ENCODE measurements around the gene QRICH2.
"Not testable (repeated sequence)": the region's sequence is repeated elsewhere in the genome, so short reads cannot be mapped to it uniquely, and the experiment has no call there.

QRICH2 gene

GRCh38 chr17:76247304-76247703 lies 60.8 kb downstream of the QRICH2 start:
- DNase-seq (ENCODE audit: low read depth): no peak

DNA sequence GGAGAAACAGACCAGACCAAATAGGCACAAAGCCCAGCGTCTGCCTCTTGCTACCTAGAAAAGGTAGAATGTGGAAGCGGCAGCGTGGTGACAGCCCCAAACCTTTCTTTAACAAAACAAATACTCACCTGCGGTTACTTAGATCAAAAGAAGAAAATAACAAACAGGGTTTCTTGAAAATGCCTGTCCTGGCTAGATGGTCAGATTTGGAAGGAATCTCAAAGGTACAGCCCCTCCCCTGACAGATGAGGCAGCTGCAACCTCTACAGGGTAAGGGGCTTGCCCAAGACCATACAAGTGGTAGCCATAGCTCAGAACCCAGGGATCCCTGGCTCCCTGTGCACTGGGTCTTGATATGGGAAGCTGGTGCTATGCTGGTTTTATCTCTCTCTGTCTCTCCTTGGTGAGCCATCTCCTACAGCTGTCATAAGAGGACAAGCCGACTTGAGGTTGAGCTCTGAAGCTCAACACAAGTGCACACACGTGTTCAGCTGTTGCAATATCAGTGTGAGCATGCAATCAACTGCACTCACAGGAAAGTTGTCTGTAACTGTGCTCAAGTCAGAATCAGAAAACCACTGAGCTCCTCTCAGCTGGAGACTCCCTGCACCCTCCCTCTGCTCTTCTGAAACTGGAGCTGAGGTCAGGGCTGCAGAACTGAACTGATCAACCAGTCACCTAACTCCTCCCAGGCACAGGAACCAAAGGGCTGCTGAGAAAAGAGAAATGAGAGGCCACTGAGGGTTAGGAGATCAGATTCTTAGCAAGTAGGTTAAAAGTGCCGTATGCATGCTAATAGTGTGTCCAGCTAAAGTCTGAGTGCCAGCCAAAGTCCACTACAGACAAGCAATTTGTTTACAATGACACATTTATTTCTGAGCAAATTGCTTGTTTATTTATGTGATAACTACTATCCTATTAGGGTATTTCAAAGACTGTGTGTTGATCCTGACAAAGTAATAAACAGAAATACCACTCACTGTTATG lies 61.7 kb downstream of the QRICH2 start:
- DNase-seq (ENCODE audit: low read depth): no peak

DNA sequence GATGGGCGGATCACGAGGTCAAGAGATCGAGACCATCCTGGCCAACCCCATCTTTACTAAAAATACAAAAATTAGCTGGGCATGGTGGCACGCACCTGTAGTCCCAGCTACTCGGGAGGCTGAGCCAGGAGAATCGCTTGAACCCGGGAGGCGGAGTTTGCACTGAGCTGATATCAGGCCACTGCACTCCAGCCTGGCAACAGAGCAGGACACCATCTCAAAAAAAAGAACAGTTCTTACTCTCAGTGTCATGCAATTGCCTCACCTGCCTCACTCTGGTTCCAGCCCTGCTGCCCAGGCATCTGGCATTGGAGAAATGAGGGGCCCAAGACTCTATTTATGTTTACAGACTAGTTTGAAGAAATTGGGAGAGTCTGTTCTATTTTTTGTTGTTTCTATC lies 63.4 kb downstream of the QRICH2 start:
- not testable (repeated sequence) for DNase-seq (ENCODE audit: low read depth)

DNA sequence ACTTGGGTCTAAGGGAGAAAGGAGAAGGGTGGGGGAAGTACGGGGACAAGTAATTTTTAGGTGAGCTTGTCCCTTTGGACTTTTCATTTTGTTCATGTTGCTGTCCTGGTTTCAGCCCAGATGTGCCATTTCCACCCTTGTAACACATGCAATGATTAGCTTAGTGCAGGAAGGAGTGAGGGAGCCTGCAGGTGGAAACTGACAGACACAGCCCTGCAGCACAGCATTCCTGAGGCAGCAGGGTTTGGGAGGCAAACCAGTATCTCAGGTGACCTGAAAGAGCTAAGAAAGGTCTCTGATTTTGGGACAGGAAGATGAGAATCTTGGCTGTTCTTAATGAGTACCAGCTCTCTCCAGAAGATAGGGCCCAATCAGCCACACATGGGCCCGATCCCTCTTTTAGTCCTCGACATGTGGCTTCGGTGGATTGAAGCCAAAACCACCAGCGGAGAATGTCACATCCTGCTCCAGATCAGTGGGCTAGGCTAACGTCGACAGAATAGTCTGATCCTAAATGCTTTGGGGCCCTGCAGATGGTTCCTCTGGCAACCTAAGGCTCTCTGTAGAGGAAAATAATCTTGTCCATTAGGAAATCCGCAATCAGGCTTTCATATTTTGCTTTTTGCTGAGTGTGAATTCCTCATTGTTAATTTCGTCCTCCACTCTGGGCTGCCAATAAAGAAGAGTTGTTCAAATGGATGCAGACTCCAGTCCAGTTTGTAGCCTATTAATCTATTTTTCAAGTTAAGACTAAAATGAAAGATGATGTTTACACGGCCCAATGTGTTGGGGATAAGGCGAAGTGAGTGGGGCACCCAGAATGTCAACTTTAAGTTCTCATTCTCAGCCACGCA lies 64.0 kb downstream of the QRICH2 start:
- DNase-seq (ENCODE audit: low read depth): no peak

- no peak for DNase-seq (ENCODE audit: low read depth)
Measured at GRCh38 chr17:76241691-76242255, 66.3 kb downstream of the QRICH2 start.

- DNase-seq (ENCODE audit: low read depth): no peak
Measured at GRCh38 chr17:76241204-76241538, 66.9 kb downstream of the QRICH2 start.

DNA sequence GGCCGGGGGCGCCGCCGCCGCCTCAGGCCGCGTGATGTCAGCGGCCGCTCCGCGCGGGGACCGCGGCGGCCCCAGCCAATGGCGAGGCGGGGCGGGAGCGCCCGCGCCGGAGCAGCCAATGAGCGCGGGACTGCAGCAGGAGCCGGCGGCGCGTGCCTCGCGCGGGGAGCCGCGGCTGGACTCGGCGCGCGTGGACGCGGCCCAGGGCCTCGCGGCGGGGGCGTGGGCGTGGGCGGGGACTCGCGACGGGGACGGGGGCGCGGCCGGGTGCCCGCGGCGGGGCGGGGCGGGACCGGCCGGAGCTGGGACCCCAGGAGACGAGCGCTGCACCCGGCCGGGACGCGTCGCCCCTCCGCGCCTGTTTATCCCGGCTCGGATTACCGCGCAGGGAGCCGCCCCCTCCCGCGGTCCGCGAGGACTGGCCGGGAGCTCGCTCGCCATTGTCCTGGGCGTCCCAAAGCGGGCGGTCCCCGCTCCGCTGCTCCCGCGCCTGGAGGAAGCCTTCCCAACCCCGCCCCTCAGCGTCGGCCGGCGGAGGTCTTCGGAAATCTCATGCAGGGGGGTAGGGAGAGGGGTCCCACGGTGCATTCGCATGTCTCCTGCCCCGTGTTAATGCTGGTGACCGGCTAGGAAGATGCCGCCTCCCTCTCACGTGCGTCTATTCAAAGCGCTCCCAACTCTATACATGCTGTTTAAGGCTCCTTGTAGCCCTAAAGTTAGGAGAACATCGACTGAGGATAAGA lies 67.4 kb downstream of the QRICH2 start, which contains the start of gene RNF157:
Gene RNF157, minus strand, starts transcription at position 33 of the 743 bp plus-strand sequence. CDS start 253 bp downstream, outside the sequence.
- DNase-seq (ENCODE audit: low read depth): peak; percentile 56

DNA sequence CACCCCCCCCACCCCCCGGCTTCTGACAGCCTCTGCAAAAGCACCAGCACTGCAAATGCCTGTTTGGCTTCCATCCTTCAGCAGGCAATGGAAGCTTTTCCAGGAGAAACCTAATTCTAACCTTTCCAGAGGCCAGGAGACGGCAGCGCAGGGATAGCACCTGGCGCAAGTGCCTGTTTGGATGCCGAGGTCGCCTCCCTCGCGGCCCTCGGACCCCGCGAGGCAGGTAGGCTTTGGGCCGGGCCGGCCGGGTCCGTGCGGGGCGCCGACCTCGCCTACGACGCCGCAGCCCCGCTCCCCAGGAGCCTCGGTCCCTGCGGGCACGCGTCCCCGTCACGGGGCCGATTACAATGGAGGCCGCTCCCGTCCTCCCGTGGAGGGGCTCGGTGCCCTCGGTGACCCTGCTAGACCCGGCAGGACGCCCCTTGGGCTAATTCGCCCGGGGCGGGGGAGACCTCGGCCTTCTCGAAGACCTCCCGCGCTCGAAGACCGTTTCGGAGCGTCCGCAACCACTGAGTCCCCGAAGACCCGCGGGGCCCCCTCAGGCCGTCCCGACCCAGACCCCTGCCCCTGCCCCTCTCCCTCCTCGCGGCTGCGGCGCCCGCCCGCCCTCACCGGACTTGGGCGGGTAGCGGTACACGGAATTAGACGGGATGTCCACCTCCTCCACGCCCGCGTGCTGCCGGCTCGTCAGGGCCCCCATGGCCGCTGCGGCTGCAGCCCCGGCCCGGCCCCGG lies 68.4 kb downstream of the QRICH2 start:
- no peak for DNase-seq (ENCODE audit: low read depth)

DNA sequence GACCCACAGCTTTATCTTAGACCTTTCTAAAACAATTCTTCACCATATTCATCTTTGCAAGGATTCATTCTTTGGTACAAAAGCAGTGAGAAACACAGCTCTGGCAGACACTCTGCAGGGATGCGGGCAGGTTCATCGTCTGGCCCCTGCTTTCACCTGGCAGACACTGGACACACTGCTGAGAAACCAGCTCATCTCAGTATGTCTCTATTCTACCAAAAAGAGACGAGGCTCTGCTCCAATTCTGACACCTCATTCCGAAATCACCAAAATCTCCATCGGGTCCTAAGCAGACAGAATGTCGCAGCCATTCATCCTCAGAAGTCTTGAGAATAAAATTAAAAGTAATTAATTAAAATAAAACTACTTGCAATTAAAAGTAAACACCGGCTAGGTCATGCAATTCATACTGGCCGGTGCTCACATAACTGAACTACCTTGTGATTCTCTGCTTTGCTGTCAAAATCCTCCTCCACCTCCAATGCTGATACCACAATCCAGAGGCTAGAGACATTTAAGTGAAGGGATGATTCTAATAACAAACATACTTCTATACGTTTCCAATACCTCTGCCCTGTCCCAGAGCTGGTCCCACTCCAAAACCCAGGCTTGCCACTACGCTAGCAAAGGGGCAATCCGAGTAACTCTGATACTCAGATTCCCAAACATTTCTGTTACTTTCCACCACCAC lies 69.1 kb downstream of the QRICH2 start:
- no peak for DNase-seq (ENCODE audit: low read depth)

GRCh38 chr17:76237859-76238313 lies 70.2 kb downstream of the QRICH2 start:
- no peak for DNase-seq (ENCODE audit: low read depth)

GRCh38 chr17:76236603-76237002 lies 71.5 kb downstream of the QRICH2 start:
- DNase-seq (ENCODE audit: low read depth): no peak

GRCh38 chr17:76235883-76236282 lies 72.2 kb downstream of the QRICH2 start:
- no peak for DNase-seq (ENCODE audit: low read depth)

- DNase-seq (ENCODE audit: low read depth): no peak
Measured at GRCh38 chr17:76234354-76234679, 73.8 kb downstream of the QRICH2 start.

DNA sequence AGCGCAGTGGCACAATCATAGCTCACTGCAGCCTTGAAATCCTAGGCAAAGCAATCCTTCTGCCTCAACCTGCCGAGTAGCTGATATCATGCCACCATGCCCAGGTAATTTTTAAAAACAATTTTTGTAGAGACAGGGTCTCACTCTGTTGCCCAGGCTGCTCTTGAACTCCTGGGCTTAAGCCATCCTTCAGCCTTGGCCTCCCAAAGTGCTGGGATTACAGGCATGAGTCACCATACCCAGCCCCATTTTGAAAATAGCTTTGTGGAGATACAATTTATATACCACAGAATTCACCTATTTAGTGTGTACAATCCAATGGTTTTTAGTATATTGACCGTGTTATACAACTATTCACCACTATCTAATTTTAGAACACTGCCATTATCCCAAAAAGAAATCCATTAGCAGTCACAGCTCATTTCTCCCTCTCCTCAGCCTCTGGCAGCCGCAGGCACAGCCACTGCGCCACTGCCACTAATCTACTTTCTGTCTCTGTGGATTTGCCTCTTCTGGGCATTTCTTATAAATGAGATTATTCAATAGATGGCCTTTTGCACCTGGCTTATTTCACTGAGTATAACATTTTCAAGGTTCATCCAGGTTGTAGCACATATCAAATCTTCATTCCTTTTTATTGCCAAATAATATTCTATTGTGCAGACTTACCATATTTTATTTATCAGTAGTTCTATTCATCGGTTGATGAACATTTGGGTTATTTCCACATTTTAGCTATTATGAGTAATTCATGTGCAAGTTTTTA lies 74.3 kb downstream of the QRICH2 start:
- DNase-seq (ENCODE audit: low read depth): no peak

DNA sequence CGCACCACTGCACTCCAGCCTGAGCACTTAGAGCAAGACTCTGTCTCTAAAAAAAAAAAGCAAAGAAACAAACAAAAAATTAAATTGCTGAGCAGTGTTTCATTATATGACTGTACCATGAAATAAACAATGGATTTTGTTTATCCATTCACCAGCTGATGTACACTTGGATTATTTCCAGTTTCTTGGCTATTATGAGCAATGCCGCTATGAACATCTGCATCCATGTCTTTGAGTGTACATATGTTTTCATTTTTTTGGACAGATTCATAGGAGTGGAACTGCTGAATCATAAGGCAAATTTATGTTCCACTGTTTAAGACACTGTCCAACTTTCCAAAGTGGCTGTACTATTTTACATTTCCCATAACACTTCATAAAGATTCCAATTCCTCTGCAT lies 75.7 kb downstream of the QRICH2 start:
- DNase-seq (ENCODE audit: low read depth): no peak

GRCh38 chr17:76226749-76227148 lies 81.3 kb downstream of the QRICH2 start:
- DNase-seq (ENCODE audit: low read depth): not testable (repeated sequence)

DNA sequence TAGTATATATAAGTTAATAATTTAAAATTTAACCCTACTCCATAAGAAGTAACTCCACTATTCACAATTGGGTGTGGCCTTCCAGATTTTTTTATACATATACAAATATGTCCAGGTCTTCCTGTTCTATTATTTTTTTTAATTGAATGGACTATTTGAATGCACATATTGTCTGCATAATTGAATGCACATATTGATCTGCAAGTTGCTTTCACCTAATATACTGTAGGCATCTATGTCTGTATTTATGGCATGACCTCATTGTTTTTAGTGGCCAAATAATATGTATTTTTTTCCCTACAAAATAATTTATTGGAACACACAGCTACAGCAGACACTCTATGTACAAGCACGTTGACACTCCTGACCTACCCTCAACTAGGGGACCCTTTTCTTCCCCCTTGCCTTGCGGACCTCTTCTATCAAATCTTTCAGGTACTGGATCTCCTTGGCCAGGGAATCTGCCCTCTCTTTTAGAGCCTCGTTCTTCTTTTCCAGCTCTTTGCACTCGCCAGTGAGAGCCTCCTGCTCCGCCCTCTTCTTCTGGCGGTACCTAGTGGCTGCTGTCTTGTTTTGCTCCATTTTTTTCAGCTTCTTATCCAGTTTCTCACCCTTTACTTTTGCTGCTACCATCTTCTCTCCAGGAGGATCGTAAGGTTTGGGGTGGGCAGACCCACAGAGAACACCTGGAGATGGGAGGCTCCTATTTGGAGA lies 82.5 kb downstream of the QRICH2 start:
- not testable (repeated sequence) for DNase-seq (ENCODE audit: low read depth)

All from stimulated activated CD8-positive, alpha-beta memory T cell treated with anti-CD3 and anti-CD28 coated beads, Interleukin-12 subunit alpha, Interleukin-12 subunit beta, amount 100 ng/mL, for 4 hours (primary cell).